OCI-LY3 (cell line): ENCODE results near the gene FAM163A.

Experiments
- H2AFZ ChIP-seq: fragments of 200-600, 300-600 bp; shearing (Covaris generic); 2 replicates; pipeline ENCODE4 v1.6.0; 2014; ENCODE audit warnings: antibody characterized with exemption, low read depth, low read length
- H3K27ac ChIP-seq: fragments of 200-600, 300-600 bp; sonication (generic); 2 replicates; pipeline ENCODE4 v1.5.1; 2014; ENCODE audit warnings: mild to moderate bottlenecking, low read length, moderate library complexity, mixed read lengths
- H3K27me3 ChIP-seq: fragments of 200-600, 300-600 bp; sonication (generic); 2 replicates; pipeline ENCODE4 v1.6.1; 2014; ENCODE audit warnings: low read depth, low read length, mixed read lengths
- H3K36me3 ChIP-seq: fragments of 200-600, 300-600 bp; sonication (generic); replicated peaks from 2 replicates; pipeline ENCODE3; 2014; ENCODE audit warnings: low read depth, low read length, mixed read lengths
- H3K4me1 ChIP-seq: fragments of 300-600, 200-600 bp; sonication (generic); 2 replicates; pipeline ENCODE4 v1.6.1; 2014; ENCODE audit warnings: low read length, mixed read lengths
- H3K4me2 ChIP-seq: fragments of 200-600, 300-600 bp; sonication (generic); 2 replicates; pipeline ENCODE4 v1.6.1; 2014; ENCODE audit warnings: low read length, mixed read lengths
- H3K4me3 ChIP-seq: fragments of 300-600, 200-600 bp; sonication (generic); 2 replicates; pipeline ENCODE4 v1.5.1; 2014; ENCODE audit warnings: antibody characterized with exemption, mild to moderate bottlenecking, low read length, moderate library complexity
- H3K79me2 ChIP-seq: fragments of 300-600, 200-600 bp; shearing (Covaris generic); 2 replicates; pipeline ENCODE4 v1.6.1; 2014; ENCODE audit warnings: mild to moderate bottlenecking, low read length, mixed read lengths
- H3K9ac ChIP-seq: fragments of 300-600, 200-600 bp; shearing (Covaris generic); 2 replicates; pipeline ENCODE4 v1.6.0; 2014; ENCODE audit warnings: mild to moderate bottlenecking, low read length, moderate library complexity
- H3K9me3 ChIP-seq: fragments of 200-600, 300-600 bp; shearing (Covaris generic); 2 replicates; pipeline ENCODE4 v1.6.1; 2014; ENCODE audit warnings: low read length, mixed read lengths; ENCODE audit not compliant: insufficient read depth
- H4K20me1 ChIP-seq: fragments of 200-600, 300-600 bp; sonication (generic); 2 replicates; pipeline ENCODE4 v1.6.1; 2016; ENCODE audit warnings: low read length, mixed read lengths; ENCODE audit not compliant: insufficient read depth
- CTCF ChIP-seq: fragments of 200-600, 300-600 bp; sonication (generic); IDR thresholded peaks from 2 replicates; pipeline ENCODE4 v1.5.1; 2014; ENCODE audit warnings: antibody characterized with exemption, low read length, low read depth
- EZH2phosphoT487 ChIP-seq: fragments of 200-600 bp; shearing (Covaris generic); IDR thresholded peaks from 2 replicates; pipeline ENCODE4 v1.6.1; 2018; ENCODE audit warnings: antibody characterized with exemption, mixed run types, low read depth

The FAM163A gene

GRCh38 chr1:179760521-179760920 is 17.4 kb downstream of the FAM163A start:
- peaks cover 34% of the 10 kb centered on the region for H3K27me3 ChIP-seq
- H3K4me3 ChIP-seq = no peak overlapping the region
- no peak overlapping the region for H3K27ac ChIP-seq
- H3K4me1 ChIP-seq = no peaks in the 10 kb centered on the region
- no peaks in the 10 kb centered on the region for H3K36me3 ChIP-seq
- H3K9me3 ChIP-seq = no peaks in the 10 kb centered on the region
- no peaks in the 10 kb centered on the region for H3K79me2 ChIP-seq
- no peaks in the 10 kb centered on the region for H4K20me1 ChIP-seq
- H2AFZ ChIP-seq = no peak overlapping the region
- H3K9ac ChIP-seq = no peak overlapping the region
- no peak for TF ChIP-seq CTCF
- no peak for TF ChIP-seq EZH2phosphoT487
- H3K4me2 ChIP-seq = no peak overlapping the region

GRCh38 chr1:179761296-179761695 is 18.2 kb downstream of the FAM163A start:
- H3K4me2 ChIP-seq = no peak overlapping the region
- H3K27ac ChIP-seq = no peak overlapping the region
- H3K9me3 ChIP-seq = no peaks in the 10 kb centered on the region
- no peaks in the 10 kb centered on the region for H3K79me2 ChIP-seq
- H4K20me1 ChIP-seq = no peaks in the 10 kb centered on the region
- no peak overlapping the region for H3K4me3 ChIP-seq
- no peaks in the 10 kb centered on the region for H3K36me3 ChIP-seq
- no peak overlapping the region for H2AFZ ChIP-seq
- H3K27me3 ChIP-seq = peaks cover 34% of the 10 kb centered on the region
- H3K9ac ChIP-seq = no peak overlapping the region
- TF ChIP-seq CTCF = no peak
- H3K4me1 ChIP-seq = no peaks in the 10 kb centered on the region

DNA sequence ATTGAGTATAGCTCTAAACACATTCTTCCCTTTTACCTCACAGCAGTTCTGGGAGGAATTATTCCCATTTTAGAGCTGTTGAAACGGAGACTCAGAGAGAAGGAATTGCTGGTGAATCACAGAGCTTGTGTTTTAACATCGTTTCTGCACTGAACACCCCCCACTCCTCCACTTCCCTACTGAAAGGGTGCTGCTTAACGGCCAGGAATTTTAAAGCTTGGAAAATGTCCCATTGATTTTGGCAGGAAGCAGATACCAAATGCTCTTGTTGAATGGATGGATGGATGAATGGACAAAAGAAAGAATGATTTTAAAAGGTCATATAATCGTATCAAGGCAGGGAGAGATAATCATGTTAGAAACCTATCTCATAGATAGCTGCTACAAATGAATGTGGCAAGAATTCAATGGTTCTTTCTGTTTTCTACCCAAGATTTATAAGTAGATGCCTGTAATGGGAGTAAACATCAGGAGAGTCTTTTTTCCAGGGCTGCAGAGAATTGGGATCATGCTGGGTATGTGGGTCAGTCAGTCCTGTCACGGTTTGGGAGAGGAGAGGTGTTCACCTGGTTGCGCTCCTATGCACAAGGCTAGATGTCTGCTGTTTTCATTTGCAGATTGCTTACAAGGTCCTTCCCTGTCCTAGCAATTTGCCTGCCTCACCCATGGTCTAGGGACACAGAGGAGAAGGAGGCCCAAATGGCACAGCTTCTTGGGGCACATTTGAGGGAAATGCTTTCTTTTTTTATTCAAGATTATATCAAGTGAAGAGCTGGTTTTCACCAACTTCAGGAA is 19.0 kb downstream of the FAM163A start:
- H4K20me1 ChIP-seq = no peaks in the 10 kb centered on the region
- no peak overlapping the region for H3K4me3 ChIP-seq
- no peak overlapping the region for H3K9ac ChIP-seq
- no peaks in the 10 kb centered on the region for H3K36me3 ChIP-seq
- no peak overlapping the region for H3K27ac ChIP-seq
- no peak overlapping the region for H2AFZ ChIP-seq
- H3K79me2 ChIP-seq = no peaks in the 10 kb centered on the region
- H3K4me2 ChIP-seq = no peak overlapping the region
- H3K9me3 ChIP-seq = no peaks in the 10 kb centered on the region
- no peaks in the 10 kb centered on the region for H3K4me1 ChIP-seq
- TF ChIP-seq EZH2phosphoT487 = no peak
- peaks cover 34% of the 10 kb centered on the region for H3K27me3 ChIP-seq

DNA sequence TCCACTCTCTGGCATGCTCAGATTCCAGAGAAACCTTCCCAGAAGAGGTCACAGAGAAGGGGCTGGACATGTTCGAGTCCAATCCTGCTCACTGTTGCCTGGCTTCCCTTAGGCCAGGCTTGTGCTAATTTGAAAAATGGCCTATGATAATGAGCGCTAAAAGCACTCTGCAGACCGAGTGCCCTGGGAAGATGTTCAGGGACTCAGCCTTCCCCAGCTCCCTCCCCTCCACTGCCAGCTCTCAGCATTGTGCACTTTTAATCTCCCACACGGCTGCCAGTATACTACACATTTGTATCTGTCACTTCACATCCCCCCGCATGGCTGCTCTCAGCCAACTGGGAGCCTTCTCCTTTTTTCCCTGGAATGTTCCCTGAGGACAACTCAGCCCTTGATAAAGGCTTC is 24.1 kb downstream of the FAM163A start:
- H3K9ac ChIP-seq = no peak overlapping the region
- no peaks in the 10 kb centered on the region for H3K4me1 ChIP-seq
- H3K27me3 ChIP-seq = peaks cover 17% of the 10 kb centered on the region
- no peak overlapping the region for H3K4me3 ChIP-seq
- no peak overlapping the region for H3K27ac ChIP-seq
- no peaks in the 10 kb centered on the region for H3K36me3 ChIP-seq
- H2AFZ ChIP-seq = no peak overlapping the region
- no peaks in the 10 kb centered on the region for H4K20me1 ChIP-seq
- TF ChIP-seq EZH2phosphoT487 (no peak), CTCF (no peak)
- peaks cover 3% of the 10 kb centered on the region; the same call in 1 of the 2 replicates for H3K9me3 ChIP-seq
- H3K4me2 ChIP-seq = no peak overlapping the region
- no peaks in the 10 kb centered on the region for H3K79me2 ChIP-seq
